ENCODE measurements around the gene PCNX4. TPM values are rescaled to one million over a fixed set of nuclear protein-coding genes. Genes with fewer than 3 reads are reported as not detected.

The PCNX4 gene
- total RNA-seq, 1 donor from 2014 or later, result 56.0 TPM

- Mint-ChIP-seq H3K4me3 (ENCODE audit: unreplicated experiment) (no peak overlapping the region), H3K9me3 (ENCODE audit: unreplicated experiment) (no peaks in the 10 kb centered on the region), H3K36me3 (ENCODE audit: unreplicated experiment) (peaks cover 16% of the 10 kb centered on the region), H3K27me3 (ENCODE audit: unreplicated experiment) (no peaks in the 10 kb centered on the region), H3K4me1 (ENCODE audit: unreplicated experiment) (peaks cover 21% of the 10 kb centered on the region), H3K27ac (ENCODE audit: unreplicated experiment) (no peak overlapping the region)
- no peak for TF ChIP-seq CTCF (IDR thresholded peaks at IDR 0.05)
- no peak for DNase-seq (ENCODE audit: extremely low spot score, unreplicated experiment)
These were observed 10.1 kb downstream of the PCNX4 start for GRCh38 chr14:60101786-60102185.

GRCh38 chr14:60102389-60102788 lies 10.7 kb downstream of the PCNX4 start:
- no peak for TF ChIP-seq CTCF (IDR thresholded peaks at IDR 0.05)
- H3K9me3 Mint-ChIP-seq (ENCODE audit: unreplicated experiment), result no peaks in the 10 kb centered on the region
- peaks cover 12% of the 10 kb centered on the region for H3K36me3 Mint-ChIP-seq (ENCODE audit: unreplicated experiment)
- no peaks in the 10 kb centered on the region for H3K27me3 Mint-ChIP-seq (ENCODE audit: unreplicated experiment)
- no peak for DNase-seq (ENCODE audit: extremely low spot score, unreplicated experiment)
- no peak overlapping the region for H3K4me3 Mint-ChIP-seq (ENCODE audit: unreplicated experiment)
- H3K4me1 Mint-ChIP-seq (ENCODE audit: unreplicated experiment), result peaks cover 21% of the 10 kb centered on the region
- H3K27ac Mint-ChIP-seq (ENCODE audit: unreplicated experiment), result no peak overlapping the region

GRCh38 chr14:60106339-60106738 lies 14.6 kb downstream of the PCNX4 start:
- no peak for DNase-seq (ENCODE audit: extremely low spot score, unreplicated experiment)
- no peaks in the 10 kb centered on the region for H3K9me3 Mint-ChIP-seq (ENCODE audit: unreplicated experiment)
- no peak for TF ChIP-seq CTCF (IDR thresholded peaks at IDR 0.05)
- H3K27ac Mint-ChIP-seq (ENCODE audit: unreplicated experiment), result peak overlapping the region; percentile 23
- H3K4me3 Mint-ChIP-seq (ENCODE audit: unreplicated experiment), result no peak overlapping the region
- no peaks in the 10 kb centered on the region for H3K27me3 Mint-ChIP-seq (ENCODE audit: unreplicated experiment)
- peaks cover 21% of the 10 kb centered on the region for H3K36me3 Mint-ChIP-seq (ENCODE audit: unreplicated experiment)
- H3K4me1 Mint-ChIP-seq (ENCODE audit: unreplicated experiment), result peaks cover 21% of the 10 kb centered on the region

DNA sequence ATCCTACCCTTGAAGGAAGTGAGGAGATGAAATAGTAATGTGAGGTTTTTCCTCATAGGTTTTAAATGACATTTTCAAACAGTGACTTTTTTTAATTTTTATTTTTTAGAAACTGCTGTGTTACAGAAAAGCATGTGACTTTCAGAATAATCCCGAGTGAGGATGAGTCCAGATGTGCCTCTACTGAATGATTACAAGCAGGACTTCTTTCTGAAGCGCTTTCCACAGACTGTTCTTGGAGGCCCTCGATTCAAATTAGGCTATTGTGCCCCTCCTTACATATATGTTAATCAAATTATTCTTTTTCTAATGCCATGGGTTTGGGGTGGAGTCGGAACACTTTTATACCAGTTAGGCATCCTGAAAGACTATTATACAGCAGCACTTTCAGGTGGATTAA lies 15.8 kb downstream of the PCNX4 start:
- DNase-seq (ENCODE audit: extremely low spot score, unreplicated experiment), result no peak
- H3K4me1 Mint-ChIP-seq (ENCODE audit: unreplicated experiment), result peaks cover 14% of the 10 kb centered on the region
- H3K4me3 Mint-ChIP-seq (ENCODE audit: unreplicated experiment), result no peak overlapping the region
- peaks cover 21% of the 10 kb centered on the region for H3K36me3 Mint-ChIP-seq (ENCODE audit: unreplicated experiment)
- H3K9me3 Mint-ChIP-seq (ENCODE audit: unreplicated experiment), result no peaks in the 10 kb centered on the region
- TF ChIP-seq CTCF (IDR thresholded peaks at IDR 0.05), result no peak
- H3K27ac Mint-ChIP-seq (ENCODE audit: unreplicated experiment), result no peak overlapping the region
- no peaks in the 10 kb centered on the region for H3K27me3 Mint-ChIP-seq (ENCODE audit: unreplicated experiment)

DNA sequence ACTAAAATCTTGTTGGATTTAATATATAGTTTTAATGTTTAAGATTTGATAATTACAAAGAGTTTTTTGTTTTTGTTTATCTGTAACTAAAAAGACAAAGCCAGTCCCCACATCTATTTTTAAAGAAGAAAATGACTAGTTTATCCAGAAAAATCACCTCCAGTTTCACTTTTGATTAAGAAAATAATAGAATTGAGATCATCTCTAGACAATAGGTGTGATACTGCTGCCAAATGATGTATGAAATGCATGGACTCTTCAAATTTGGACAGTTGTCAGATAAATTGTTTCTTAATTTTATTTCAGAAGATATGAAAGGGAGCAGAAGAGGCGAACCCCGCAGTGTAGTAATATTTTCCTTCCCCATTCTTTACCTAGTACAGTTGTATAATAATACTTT lies 20.0 kb downstream of the PCNX4 start:
- Mint-ChIP-seq H3K9me3 (ENCODE audit: unreplicated experiment) (no peaks in the 10 kb centered on the region), H3K4me1 (ENCODE audit: unreplicated experiment) (peaks cover 9% of the 10 kb centered on the region), H3K4me3 (ENCODE audit: unreplicated experiment) (no peak overlapping the region), H3K27me3 (ENCODE audit: unreplicated experiment) (no peaks in the 10 kb centered on the region), H3K36me3 (ENCODE audit: unreplicated experiment) (peaks cover 27% of the 10 kb centered on the region), H3K27ac (ENCODE audit: unreplicated experiment) (no peak overlapping the region)
- DNase-seq (ENCODE audit: extremely low spot score, unreplicated experiment), result no peak
- TF ChIP-seq CTCF (IDR thresholded peaks at IDR 0.05), result no peak
